Smooth muscle cell (in vitro differentiated cells): ENCODE results near the gene CSTF3. TPM values are rescaled to one million over a fixed set of nuclear protein-coding genes. Genes with fewer than 3 reads are reported as not detected.

ENCODE experiments used
- DNase-seq: peaks from one replicate; lab custom pipeline; 2025; ENCODE audit not compliant: unreplicated experiment; lab: John Stamatoyannopoulos, UW
- H2AFZ ChIP-seq: fragments of 200-600 bp; sonication (generic); 2 replicates; pipeline ENCODE4 v1.6.0; 2016; ENCODE audit warnings: antibody characterized with exemption, low read depth, mild to moderate bottlenecking
- H3F3A ChIP-seq: fragments of 200-600 bp; sonication (generic); 2 replicates; pipeline ENCODE4 v1.6.0; 2017; ENCODE audit warnings: antibody characterized with exemption, low read depth
- H3K27ac ChIP-seq: fragments of 200-600 bp; sonication (generic); 2 replicates; pipeline ENCODE4 v1.5.1; 2016; ENCODE audit warnings: low read depth, mild to moderate bottlenecking
- H3K27me3 ChIP-seq: fragments of 200-600 bp; sonication (generic); 2 replicates; pipeline ENCODE4 v1.6.1; 2016; ENCODE audit warnings: low read depth, mild to moderate bottlenecking
- H3K36me3 ChIP-seq: fragments of 200-600 bp; sonication (generic); 2 replicates; pipeline ENCODE4 v1.5.1; 2016; ENCODE audit warnings: low read depth
- H3K4me1 ChIP-seq: fragments of 200-600 bp; sonication (generic); 2 replicates; pipeline ENCODE4 v1.5.1; 2016; ENCODE audit warnings: low read depth
- H3K4me2 ChIP-seq: fragments of 200-600 bp; sonication (generic); 2 replicates; pipeline ENCODE4 v1.6.0; 2016; ENCODE audit warnings: mild to moderate bottlenecking
- H3K4me3 ChIP-seq: fragments of 200-600 bp; sonication (generic); 2 replicates; pipeline ENCODE4 v1.5.1; 2016; ENCODE audit warnings: mild to moderate bottlenecking
- H3K79me2 ChIP-seq: fragments of 200-600 bp; sonication (generic); 2 replicates; pipeline ENCODE4 v1.6.0; 2016; ENCODE audit warnings: low read depth, mild to moderate bottlenecking
- H3K9ac ChIP-seq: fragments of 200-600 bp; sonication (generic); 2 replicates; pipeline ENCODE4 v1.6.0; 2016; ENCODE audit warnings: low read depth
- H3K9me3 ChIP-seq: fragments of 200-600 bp; sonication (generic); replicated peaks from 2 replicates; pipeline ENCODE4 v1.5.1; 2016; ENCODE audit warnings: low read depth
- H4K20me1 ChIP-seq: fragments of 200-600 bp; sonication (generic); 2 replicates; pipeline ENCODE4 v1.6.0; 2016; ENCODE audit warnings: low read depth
- CTCF ChIP-seq: fragments of 200-600 bp; sonication (generic); IDR thresholded peaks from 2 replicates; pipeline ENCODE4 v1.5.1; 2017; ENCODE audit warnings: borderline replicate concordance, mild to moderate bottlenecking, antibody characterized with exemption; ENCODE audit not compliant: insufficient read depth, poor library complexity, severe bottlenecking
- WGBS: methylation state at CpG from one replicate; pipeline ENCODE4 v1.1.7; 2016; ENCODE audit warnings: low lambda C conversion rate; 5-methylcytosine and 5-hydroxymethylcytosine counted together
- polyA plus RNA-seq: library from polyadenylated mRNA; unstranded; fragments of >200 nt; fragmentation: Nextera tagmentation; extraction: Ambion mirVana; gene quantifications from 2 replicates; pipeline ENCODE4 v1.2.1, GENCODE V29; 2016
- total RNA-seq: library from RNA; depleted of rRNA; stranded (reverse); fragments of >200 nt; gene quantifications from 2 replicates; pipeline ENCODE4 v1.2.3, GENCODE V29; 2014

The CSTF3 gene
- total and polyA plus RNA-seq, 2 experiments from 2014 or later: 25.9 to 30.4 TPM

GRCh38 chr11:33064866-33065265 is 96.4 kb downstream of the CSTF3 start:
- no peaks in the 10 kb centered on the region for H3K4me1 ChIP-seq
- H3F3A ChIP-seq: peaks cover 17% of the 10 kb centered on the region
- no peaks in the 10 kb centered on the region for H3K27me3 ChIP-seq
- no peak for DNase-seq
- TF ChIP-seq CTCF: no peak
- H3K4me3 ChIP-seq: no peak overlapping the region
- no peaks in the 10 kb centered on the region for H3K9me3 ChIP-seq
- H2AFZ ChIP-seq: no peak overlapping the region
- H3K79me2 ChIP-seq: no peaks in the 10 kb centered on the region
- no peak overlapping the region for H3K9ac ChIP-seq
- H3K36me3 ChIP-seq: no peaks in the 10 kb centered on the region
- no peak overlapping the region for H3K27ac ChIP-seq
- no peak overlapping the region for H3K4me2 ChIP-seq
- WGBS: 99% methylated on average over 5 of the region's 5 CpGs
- no peaks in the 10 kb centered on the region for H4K20me1 ChIP-seq

- no peak overlapping the region for H3K4me3 ChIP-seq
- H3K9me3 ChIP-seq: no peaks in the 10 kb centered on the region
- no peaks in the 10 kb centered on the region for H3K4me1 ChIP-seq
- H3K27ac ChIP-seq: peak overlapping the region; percentile 99
- H2AFZ ChIP-seq: no peak overlapping the region
- TF ChIP-seq CTCF: no peak
- H3K79me2 ChIP-seq: no peaks in the 10 kb centered on the region
- H3K9ac ChIP-seq: no peak overlapping the region
- H3K27me3 ChIP-seq: no peaks in the 10 kb centered on the region
- WGBS: 75% methylated on average over 11 of the region's 11 CpGs
- no peak for DNase-seq
- no peaks in the 10 kb centered on the region for H3K36me3 ChIP-seq
- H3K4me2 ChIP-seq: no peak overlapping the region
- H4K20me1 ChIP-seq: no peaks in the 10 kb centered on the region
- H3F3A ChIP-seq: peaks cover 17% of the 10 kb centered on the region
These were observed 97.1 kb downstream of the CSTF3 start for GRCh38 chr11:33064033-33064825.

GRCh38 chr11:33063326-33063881 is 97.9 kb downstream of the CSTF3 start:
- no peak overlapping the region for H3K4me2 ChIP-seq

More at GRCh38 chr11:33063326-33063881, 97.9 kb downstream of the CSTF3 start:
- Histone ChIP-seq H3K4me3 (no peak overlapping the region), H3F3A (peaks cover 17% of the 10 kb centered on the region), H3K36me3 (no peaks in the 10 kb centered on the region), H3K9ac (peak overlapping the region; percentile 76), H3K27me3 (no peaks in the 10 kb centered on the region), H3K79me2 (no peaks in the 10 kb centered on the region), H3K9me3 (no peaks in the 10 kb centered on the region), H2AFZ (no peak overlapping the region), H4K20me1 (no peaks in the 10 kb centered on the region), H3K4me1 (no peaks in the 10 kb centered on the region), H3K27ac (peak overlapping the region; percentile 99)
- DNase-seq: no peak
- 65% methylated on average over 3 of the region's 3 CpGs for WGBS
- TF ChIP-seq CTCF: no peak
